Mucosa of descending colon (tissue), 3 donors: ENCODE measurements around the gene VSX1. TPM values are rescaled to one million over a fixed set of nuclear protein-coding genes. Genes with fewer than 3 reads are reported as not detected.

Experiments
- ATAC-seq: fragments of 200-7000 bp; cut with Tn5 transposase; one replicate; pipeline ENCODE4 v1.9.1; 2020; ENCODE audit warnings: mild to moderate bottlenecking, moderate library complexity
- DNase-seq, 3 donors: peaks; one replicate each; pipeline ENCODE4 v3.0.0-alpha.2; 2020
- H3K36me3 ChIP-seq: fragments of 200-600 bp; one replicate; pipeline ENCODE4 v1.8.0; 2021; ENCODE audit warnings: low read depth, mild to moderate bottlenecking
- H3K4me1 ChIP-seq: fragments of 200-600 bp; one replicate; pipeline ENCODE4 v1.8.0; 2021; ENCODE audit warnings: low read depth, mild to moderate bottlenecking
- H3K4me3 ChIP-seq: fragments of 200-600 bp; one replicate; pipeline ENCODE4 v1.8.0; 2021; ENCODE audit warnings: mild to moderate bottlenecking
- H3K9me3 ChIP-seq: fragments of 200-600 bp; one replicate; pipeline ENCODE4 v1.8.0; 2021; ENCODE audit warnings: mild to moderate bottlenecking
- CTCF ChIP-seq: fragments of 200-600 bp; IDR thresholded peaks from one replicate; pipeline ENCODE4 v1.8.0; 2022; ENCODE audit warnings: antibody characterized with exemption, mild to moderate bottlenecking
- intact Hi-C, 2 donors: fragments of 100-400 bp; cut with DNase I in 1 of 2; cut with micrococcal nuclease in 1 of 2; formaldehyde crosslinking; loops; one replicate each; pipeline versions ENCODE4 v1.11.0 to v1.11.1; 2022; cut with DNase I, micrococcal nuclease
- total RNA-seq, 3 donors: library from RNA; stranded (reverse); fragmentation: NEBNext Ultra II Directional in 2 of 3; extraction: Animal tissue kit (Norgen Biotek cat#: 25700) in 2 of 3; gene quantifications; one replicate each; pipeline versions ENCODE4 v1.2.1 to v1.2.4, GENCODE V29; 2021 to 2023
- donor health status: DM: no; HTN: no; CAD: no; lungs with moderate emphysema.
- donor health status: DM: no; HTN: no; CAD: no.
- donor health status: DM: no; HTN: yes; CAD: no.

Gene VSX1
- total RNA-seq, 3 donors from 2014 or later: 0.22 TPM; not detected in 2

DNA sequence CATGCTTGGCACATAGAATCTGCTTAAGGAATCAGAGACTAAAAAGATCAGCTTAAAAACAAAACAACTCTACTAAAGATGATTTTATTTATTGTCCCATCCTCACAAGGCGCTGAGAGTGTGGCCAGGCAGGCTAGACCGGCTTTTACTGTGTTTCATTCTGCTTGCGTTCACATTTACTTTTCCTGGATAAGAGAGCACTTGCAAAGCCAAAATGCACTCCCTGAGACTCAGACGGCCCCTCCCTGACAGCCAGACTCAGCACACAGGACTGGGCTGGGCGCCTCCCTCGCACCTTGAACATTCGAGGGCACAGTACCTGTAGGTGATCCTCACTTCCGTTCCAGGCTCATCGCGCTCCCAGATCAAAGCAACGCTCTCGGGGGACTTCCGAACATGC lies 34.2 kb downstream of the VSX1 start:
- intact Hi-C loops: no loop called here
- no peak overlapping the region for H3K4me3 ChIP-seq
- TF ChIP-seq CTCF: no peak
- DNase-seq (peak in 1 of 3 donors; percentile 23), ATAC-seq (no peak)
- no peaks in the 10 kb centered on the region for H3K36me3 ChIP-seq
- H3K9me3 ChIP-seq: no peaks in the 10 kb centered on the region
- peaks cover 10% of the 10 kb centered on the region for H3K4me1 ChIP-seq

- no peak overlapping the region for H3K4me3 ChIP-seq
- no peak for TF ChIP-seq CTCF
- H3K4me1 ChIP-seq: peaks cover 11% of the 10 kb centered on the region
- no peaks in the 10 kb centered on the region for H3K36me3 ChIP-seq
- no peaks in the 10 kb centered on the region for H3K9me3 ChIP-seq
- DNase-seq: peak in 1 of 3 donors; percentile 19
- intact Hi-C loops: no loop called here
- no peak for ATAC-seq
These were observed 34.9 kb downstream of the VSX1 start for GRCh38 chr20:25046736-25047666.

DNA sequence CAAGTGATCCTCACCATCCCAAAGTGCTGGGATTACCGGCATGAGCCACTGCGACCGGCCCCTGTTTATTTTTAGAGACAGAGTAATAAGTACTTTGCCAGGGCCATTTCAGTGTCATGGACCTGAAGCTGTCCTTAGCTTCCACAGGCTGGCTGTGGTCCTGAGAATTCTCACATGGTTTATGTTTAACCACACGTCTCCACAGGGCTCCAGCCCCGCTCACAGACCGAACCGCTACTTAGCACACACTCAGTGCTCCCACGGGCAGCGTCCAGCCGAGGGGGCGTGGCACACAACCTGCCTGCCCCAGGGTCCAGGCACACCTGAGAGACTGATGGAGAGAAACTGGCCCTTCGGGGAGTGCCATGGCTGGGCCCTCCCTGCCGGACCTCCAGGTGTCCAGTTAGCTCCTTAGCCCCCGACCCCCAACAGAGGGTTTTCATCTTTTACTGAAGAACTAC lies 35.7 kb downstream of the VSX1 start:
- Histone ChIP-seq H3K4me3 (no peak overlapping the region), H3K9me3 (no peaks in the 10 kb centered on the region), H3K36me3 (no peaks in the 10 kb centered on the region), H3K4me1 (peaks cover 13% of the 10 kb centered on the region)
- intact Hi-C loops: no loop called here
- TF ChIP-seq CTCF: no peak
- ATAC-seq: no peak
- peak in 1 of 3 donors; percentile 18 for DNase-seq

- Histone ChIP-seq H3K4me3 (no peak overlapping the region), H3K36me3 (no peaks in the 10 kb centered on the region), H3K9me3 (no peaks in the 10 kb centered on the region), H3K4me1 (peaks cover 18% of the 10 kb centered on the region)
- TF ChIP-seq CTCF: no peak
- peak in 1 of 3 donors; percentile 30 for DNase-seq
- intact Hi-C loops: no loop called here
- ATAC-seq: peak; percentile 3
These were observed 36.6 kb downstream of the VSX1 start for GRCh38 chr20:25045343-25045712.

DNA sequence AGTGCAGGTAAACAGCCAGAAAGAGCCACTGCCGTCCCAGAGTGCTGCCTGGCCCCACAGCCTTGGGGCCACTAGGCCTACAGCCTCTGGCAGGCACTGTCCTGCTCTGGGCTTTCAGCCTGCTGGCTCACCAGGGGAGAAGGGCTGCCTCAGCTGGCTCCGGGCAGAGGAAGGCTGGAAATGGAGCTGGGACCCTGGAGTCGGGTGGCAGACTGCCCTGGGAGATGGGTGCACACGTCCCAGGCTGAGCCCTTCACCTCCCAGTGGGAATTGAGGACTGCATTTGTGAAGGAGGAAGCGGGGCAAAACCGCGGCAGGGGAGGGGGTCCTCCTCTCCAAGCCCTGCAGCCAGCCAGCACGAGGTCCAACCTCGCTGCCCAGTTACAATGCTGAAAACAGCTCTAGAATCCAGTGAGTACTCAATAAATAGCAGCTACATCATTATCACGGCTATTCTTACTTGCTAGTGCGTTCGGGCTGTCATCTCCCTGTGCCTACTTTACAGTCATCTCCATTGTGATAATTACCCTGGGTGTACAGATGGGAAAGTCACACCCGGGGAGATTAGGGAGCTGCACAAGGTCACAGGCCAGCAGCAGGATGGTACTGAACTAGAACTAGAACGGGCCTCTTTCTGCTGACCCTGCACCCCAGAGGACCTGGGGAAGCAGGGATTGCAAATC lies 37.1 kb downstream of the VSX1 start:
- no peaks in the 10 kb centered on the region for H3K36me3 ChIP-seq
- ATAC-seq: no peak
- H3K4me3 ChIP-seq: no peak overlapping the region
- peaks cover 23% of the 10 kb centered on the region for H3K4me1 ChIP-seq
- no peak for TF ChIP-seq CTCF
- intact Hi-C loops: no loop called here
- no peaks in the 10 kb centered on the region for H3K9me3 ChIP-seq
- DNase-seq: peak in 1 of 3 donors; percentile 19
